ENCODE data around the gene PRR35. TPM values are rescaled to one million over a fixed set of nuclear protein-coding genes. Genes with fewer than 3 reads are reported as not detected.

Gene PRR35
- polyA plus RNA-seq, 1 donor (not counting 4 experiments of a cell fraction or from before 2014, with no cell fraction given) = not detected

DNA sequence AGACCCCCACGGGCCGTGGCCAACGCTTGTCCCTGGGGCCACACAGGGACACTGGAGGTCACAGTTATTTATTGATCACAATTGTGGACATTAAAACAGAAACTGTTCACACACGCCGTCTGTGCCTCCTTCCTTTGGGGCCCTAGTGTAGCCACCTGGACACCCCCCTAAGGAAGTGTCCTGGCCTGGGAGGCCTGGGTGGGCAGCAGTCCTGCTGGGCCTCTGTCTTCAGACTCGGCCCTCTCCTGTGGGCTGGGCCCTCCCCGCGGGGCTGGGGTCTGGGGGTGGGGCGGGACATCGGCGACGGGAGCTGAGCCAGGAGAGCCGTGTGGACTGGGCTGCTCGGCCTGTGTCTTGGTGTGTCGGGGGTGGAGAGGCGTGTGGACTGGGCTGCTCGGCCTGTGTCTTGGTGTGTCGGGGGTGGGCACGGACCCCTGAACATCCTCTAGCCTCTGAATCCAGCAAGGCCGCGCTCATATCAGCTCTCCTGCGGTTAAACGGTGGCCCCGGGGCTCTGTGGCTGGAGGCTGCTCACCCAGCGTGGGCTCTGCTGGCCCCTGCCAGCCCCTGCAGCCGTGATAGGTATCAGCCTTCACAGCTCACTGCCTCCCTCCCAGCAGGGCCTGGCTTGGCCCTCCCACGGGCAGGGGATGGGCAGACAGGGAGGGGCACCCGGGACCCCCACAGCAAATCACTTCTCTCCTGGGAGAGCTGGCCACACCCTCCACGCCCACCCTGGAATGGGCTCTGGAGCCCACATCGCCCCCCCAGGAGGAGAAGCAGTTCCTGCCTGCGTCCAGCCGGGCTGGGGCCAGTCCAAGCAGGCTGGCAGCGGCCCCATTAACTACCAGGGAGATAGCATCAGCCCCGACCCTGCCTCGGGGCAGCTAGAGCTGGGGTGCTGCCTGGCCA is 5.5 kb downstream of the PRR35 start:
- Histone ChIP-seq H4K20me1 (ENCODE audit: control insufficient read depth, extremely low read depth, insufficient read depth, low read length) (no peaks in the 10 kb centered on the region), H3K9ac (ENCODE audit: control insufficient read depth, extremely low read depth, insufficient read depth, low read length) (no peak overlapping the region), H2AFZ (ENCODE audit: control insufficient read depth, low read length) (no peak overlapping the region), H3K36me3 (ENCODE audit: control insufficient read depth in 2 of 2, extremely low read depth in 1 of 2, insufficient read depth in 2 of 2, low read length in 2 of 2) (no peaks in the 10 kb centered on the region), H3K9me1 (ENCODE audit: control insufficient read depth, extremely low read depth, insufficient read depth, low read length) (no peaks in the 10 kb centered on the region), H3K79me2 (ENCODE audit: control insufficient read depth, insufficient read depth, low read length) (peaks cover 5% of the 10 kb centered on the region), H3K27ac (ENCODE audit: control insufficient read depth, insufficient read depth, low read length) (no peak overlapping the region), H3K9me3 (ENCODE audit: control insufficient read depth, low read depth, low read length) (no peaks in the 10 kb centered on the region), H3K27me3 (ENCODE audit: control insufficient read depth, extremely low read depth, insufficient read depth, low read length) (peaks cover 19% of the 10 kb centered on the region), H3K4me3 (ENCODE audit: control insufficient read depth in 2 of 3, extremely low read depth in 1 of 3, insufficient read depth in 2 of 3, low read depth in 1 of 3, low read length in 3 of 3) (no peak overlapping the region), H3K4me1 (ENCODE audit: control insufficient read depth, extremely low read depth, insufficient read depth, low read length) (peaks cover 19% of the 10 kb centered on the region), H3K4me2 (ENCODE audit: control insufficient read depth, extremely low read depth, insufficient read depth, low read depth, low read length) (no peak overlapping the region)
- DNase-seq (ENCODE audit: low read depth, low spot score) = no peak
- dilution Hi-C loops (cut with MboI; ENCODE audit: extremely low pct_ligation_motif_present, low sequenced_read_pairs) = no loop called here
- no peak for TF ChIP-seq CTCF (optimal IDR thresholded peaks at IDR 0.05 in 1 of 3, IDR thresholded peaks at IDR 0.05 in 1 of 3, conservative IDR thresholded peaks at IDR 0.05 in 1 of 3; ENCODE audit: extremely low read depth in 1 of 3, insufficient read depth in 2 of 3, low read length in 3 of 3)
- TF ChIP-seq EZH2 (IDR thresholded peaks at IDR 0.05; ENCODE audit: low read length) = no peak
- no peak for FAIRE-seq

DNA sequence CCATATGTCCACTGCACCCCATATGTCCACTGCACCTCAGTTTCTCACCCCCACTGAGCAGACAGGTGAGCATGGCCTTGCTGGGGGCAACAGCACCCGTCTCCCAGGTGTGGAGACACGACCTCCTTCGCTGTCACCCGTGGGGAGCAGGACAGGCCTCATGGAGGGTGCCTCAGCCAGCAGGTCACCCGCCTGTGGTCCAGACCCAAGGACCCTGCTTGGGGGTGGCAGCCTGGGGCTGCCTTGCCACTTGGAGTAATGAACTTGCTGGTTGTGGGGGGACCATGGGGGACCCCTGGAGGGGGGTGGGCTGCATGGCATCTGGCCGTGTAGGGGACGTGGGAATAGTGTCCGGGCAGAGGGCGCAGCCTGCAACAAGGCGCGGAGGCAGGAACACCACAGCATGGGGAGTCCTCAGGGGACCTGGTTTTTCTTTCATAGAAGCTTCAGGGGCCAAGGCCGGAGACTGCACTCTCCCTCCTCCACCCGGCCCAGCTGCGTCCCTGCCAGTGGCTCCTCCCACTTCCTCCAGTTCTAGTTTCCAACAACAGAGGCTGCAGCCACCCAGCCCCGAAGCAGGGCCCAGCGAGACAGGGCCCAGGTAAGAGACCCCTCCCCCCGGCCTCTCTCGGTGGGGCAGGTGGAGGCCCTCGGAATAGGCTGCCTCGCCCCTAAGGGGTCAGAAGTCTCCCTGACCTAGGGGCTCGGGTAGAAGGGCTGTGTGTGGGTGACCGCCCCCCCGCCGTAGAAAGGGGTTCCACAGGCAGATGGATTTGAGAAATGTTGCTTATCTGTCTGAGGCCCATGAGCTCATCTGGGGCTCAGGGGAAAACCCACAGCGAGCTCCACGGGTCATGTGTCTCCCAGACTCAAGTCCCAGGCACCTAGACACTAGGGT is 6.5 kb downstream of the PRR35 start, which contains the start of gene NHLRC4:
Gene NHLRC4 (plus strand): TSS at position 531 of the 898 bp plus-strand sequence. CDS start 1,043 bp downstream, outside the sequence.
- H3K4me3 ChIP-seq (ENCODE audit: control insufficient read depth in 2 of 3, extremely low read depth in 1 of 3, insufficient read depth in 2 of 3, low read depth in 1 of 3, low read length in 3 of 3) = no peak within 1 kb of the TSS
- no peaks in the 10 kb centered on the region for H3K9me3 ChIP-seq (ENCODE audit: control insufficient read depth, low read depth, low read length)
- dilution Hi-C loops (cut with MboI; ENCODE audit: extremely low pct_ligation_motif_present, low sequenced_read_pairs) = no loop called here
- peak within 1 kb of the TSS; percentile 44 for H2AFZ ChIP-seq (ENCODE audit: control insufficient read depth, low read length)
- peaks cover 22% of the 10 kb centered on the region for H3K4me1 ChIP-seq (ENCODE audit: control insufficient read depth, extremely low read depth, insufficient read depth, low read length)
- peaks cover 0 to 2% of the 10 kb centered on the region in 2 experiments for H3K36me3 ChIP-seq (ENCODE audit: control insufficient read depth in 2 of 2, extremely low read depth in 1 of 2, insufficient read depth in 2 of 2, low read length in 2 of 2)
- H3K4me2 ChIP-seq (ENCODE audit: control insufficient read depth, extremely low read depth, insufficient read depth, low read depth, low read length) = peak within 1 kb of the TSS; percentile 27
- no peaks in the 10 kb centered on the region for H3K9me1 ChIP-seq (ENCODE audit: control insufficient read depth, extremely low read depth, insufficient read depth, low read length)
- TF ChIP-seq EZH2 (IDR thresholded peaks at IDR 0.05; ENCODE audit: low read length) (no peak), CTCF (optimal IDR thresholded peaks at IDR 0.05 in 1 of 3, IDR thresholded peaks at IDR 0.05 in 1 of 3, conservative IDR thresholded peaks at IDR 0.05 in 1 of 3; ENCODE audit: extremely low read depth in 1 of 3, insufficient read depth in 2 of 3, low read length in 3 of 3) (no peak)
- no peak for DNase-seq (ENCODE audit: low read depth, low spot score)
- H3K79me2 ChIP-seq (ENCODE audit: control insufficient read depth, insufficient read depth, low read length) = peaks cover 10% of the 10 kb centered on the region
- H3K27me3 ChIP-seq (ENCODE audit: control insufficient read depth, extremely low read depth, insufficient read depth, low read length) = peaks cover 9% of the 10 kb centered on the region
- H3K9ac ChIP-seq (ENCODE audit: control insufficient read depth, extremely low read depth, insufficient read depth, low read length) = no peak within 1 kb of the TSS
- no peak within 1 kb of the TSS for H3K27ac ChIP-seq (ENCODE audit: control insufficient read depth, insufficient read depth, low read length)
- H4K20me1 ChIP-seq (ENCODE audit: control insufficient read depth, extremely low read depth, insufficient read depth, low read length) = no peaks in the 10 kb centered on the region
- FAIRE-seq = no peak

Measured in keratinocyte (primary cell).